Measurements from ENCODE around the gene ZNF598.
A peak's percentile ranks its signal among the peaks of the same experiment; 100 is the strongest.
"Not testable (repeated sequence)": the region's sequence is repeated elsewhere in the genome, so short reads cannot be mapped to it uniquely, and the experiment has no call there.

Gene ZNF598

GRCh38 chr16:1961651-1962067 lies 48.0 kb downstream of the ZNF598 start:
- Mint-ChIP-seq H3K36me3 (ENCODE audit: low read depth) (peaks cover 25% of the 10 kb centered on the region), H3K27ac (no peak overlapping the region), H3K27me3 (ENCODE audit: low read depth, poor library complexity) (peaks cover 3% of the 10 kb centered on the region), H3K9me3 (peaks cover 4% of the 10 kb centered on the region), H3K4me1 (peaks cover 49% of the 10 kb centered on the region), H3K4me3 (peak overlapping the region; percentile 97)
- no peak for DNase-seq
- no peak for TF ChIP-seq CTCF (IDR thresholded peaks at IDR 0.05)

GRCh38 chr16:1960665-1961630 lies 48.7 kb downstream of the ZNF598 start:
- DNase-seq = no peak
- Mint-ChIP-seq H3K9me3 (peaks cover 4% of the 10 kb centered on the region), H3K27me3 (ENCODE audit: low read depth, poor library complexity) (peaks cover 4% of the 10 kb centered on the region), H3K27ac (peak overlapping the region; percentile 66), H3K4me1 (peaks cover 49% of the 10 kb centered on the region), H3K4me3 (peak overlapping the region; percentile 93), H3K36me3 (ENCODE audit: low read depth) (peaks cover 25% of the 10 kb centered on the region)
- no peak for TF ChIP-seq CTCF (IDR thresholded peaks at IDR 0.05)

GRCh38 chr16:1959269-1960039 lies 50.2 kb downstream of the ZNF598 start, which contains the start of gene NDUFB10:
Gene NDUFB10 (plus strand): TSS chr16:1959538. CDS start chr16:1959625, 87 bp downstream.
- peak within 1 kb of the TSS; percentile 93 for H3K4me3 Mint-ChIP-seq
- peaks cover 25% of the 10 kb centered on the region for H3K36me3 Mint-ChIP-seq (ENCODE audit: low read depth)
- H3K9me3 Mint-ChIP-seq = peaks cover 4% of the 10 kb centered on the region
- TF ChIP-seq CTCF (IDR thresholded peaks at IDR 0.05) = peak; percentile 26
- peak within 1 kb of the TSS; percentile 66 for H3K27ac Mint-ChIP-seq
- H3K27me3 Mint-ChIP-seq (ENCODE audit: low read depth, poor library complexity) = peaks cover 4% of the 10 kb centered on the region
- DNase-seq = peak; percentile 96
- H3K4me1 Mint-ChIP-seq = peaks cover 42% of the 10 kb centered on the region

- Mint-ChIP-seq H3K9me3 (peaks cover 4% of the 10 kb centered on the region), H3K4me1 (peaks cover 38% of the 10 kb centered on the region), H3K27me3 (ENCODE audit: low read depth, poor library complexity) (peaks cover 4% of the 10 kb centered on the region), H3K36me3 (ENCODE audit: low read depth) (peaks cover 21% of the 10 kb centered on the region), H3K27ac (no peak overlapping the region), H3K4me3 (peak overlapping the region; percentile 93)
- TF ChIP-seq CTCF (IDR thresholded peaks at IDR 0.05) = no peak
- DNase-seq = no peak
These were observed 50.8 kb downstream of the ZNF598 start for GRCh38 chr16:1958715-1959268.

- not testable (repeated sequence) for H3K27ac Mint-ChIP-seq; H3K4me3 Mint-ChIP-seq; H3K9me3 Mint-ChIP-seq; DNase-seq; H3K27me3 Mint-ChIP-seq (ENCODE audit: low read depth, poor library complexity)
- Mint-ChIP-seq H3K36me3 (ENCODE audit: low read depth) (peaks cover 15% of the 10 kb centered on the region), H3K4me1 (peaks cover 31% of the 10 kb centered on the region)
These were observed 51.5 kb downstream of the ZNF598 start for GRCh38 chr16:1958143-1958491.

- not testable (repeated sequence) for DNase-seq; H3K27ac Mint-ChIP-seq; H3K27me3 Mint-ChIP-seq (ENCODE audit: low read depth, poor library complexity); H3K9me3 Mint-ChIP-seq; H3K4me3 Mint-ChIP-seq
- peaks cover 29% of the 10 kb centered on the region for H3K4me1 Mint-ChIP-seq
- peaks cover 11% of the 10 kb centered on the region for H3K36me3 Mint-ChIP-seq (ENCODE audit: low read depth)
These were observed 52.0 kb downstream of the ZNF598 start for GRCh38 chr16:1957434-1958142.

All from nephron progenitor cell (in vitro differentiated cells).